ENCODE data around the gene DRAM2. TPM values are rescaled to one million over a fixed set of nuclear protein-coding genes. Genes with fewer than 3 reads are reported as not detected.

The DRAM2 gene
- total and polyA plus RNA-seq, 4 donors = 23.6 to 78.5 (median 30.8) TPM

- Histone ChIP-seq H3K36me3 (ENCODE audit: control insufficient read depth in 1 of 2, insufficient read depth in 2 of 2, low read length in 1 of 2) (peaks cover 0 to 5% of the 10 kb centered on the region in 2 donors), H3K4me3 (ENCODE audit: low read length in 2 of 2) (no peak overlapping the region), H3K4me1 (ENCODE audit: control insufficient read depth in 1 of 2, insufficient read depth in 2 of 2, low read length in 2 of 2) (peaks cover 0 to 7% of the 10 kb centered on the region in 2 donors), H3K9me3 (ENCODE audit: control insufficient read depth, low read length) (no peaks in the 10 kb centered on the region), H3K27ac (ENCODE audit: low read depth in 1 of 2, low read length in 2 of 2) (no peak overlapping the region), H3K27me3 (ENCODE audit: control insufficient read depth in 1 of 2, insufficient read depth in 2 of 2, low read length in 1 of 2) (no peaks in the 10 kb centered on the region)
- no peak for DNase-seq
- ATAC-seq (ENCODE audit: low FRiP score) = no peak
- intact Hi-C loops (cut with DNase I) = no loop called here
- WGBS, 2 donors = 71 to 75% methylated on average over 2 of the region's 2 CpGs
These were observed 8.5 kb upstream of the DRAM2 start for GRCh38 chr1:111148376-111148881.

- peaks cover 0 to under 1% of the 10 kb centered on the region in 2 donors for H3K36me3 ChIP-seq (ENCODE audit: control insufficient read depth in 1 of 2, insufficient read depth in 2 of 2, low read length in 1 of 2)
- no peaks in the 10 kb centered on the region for H3K27me3 ChIP-seq (ENCODE audit: control insufficient read depth in 1 of 2, insufficient read depth in 2 of 2, low read length in 1 of 2)
- intact Hi-C loops (cut with DNase I) = no loop called here
- WGBS, 2 donors = 45 to 47% methylated on average over 3 of the region's 3 CpGs
- H3K27ac ChIP-seq (ENCODE audit: low read depth in 1 of 2, low read length in 2 of 2) = no peak overlapping the region
- no peak for ATAC-seq (ENCODE audit: low FRiP score)
- H3K4me3 ChIP-seq (ENCODE audit: low read length in 2 of 2) = no peak overlapping the region
- no peak for DNase-seq
- H3K4me1 ChIP-seq (ENCODE audit: control insufficient read depth in 1 of 2, insufficient read depth in 2 of 2, low read length in 2 of 2) = peaks cover 0 to 7% of the 10 kb centered on the region in 2 donors
- no peaks in the 10 kb centered on the region for H3K9me3 ChIP-seq (ENCODE audit: control insufficient read depth, low read length)
These were observed 8.1 kb upstream of the DRAM2 start for GRCh38 chr1:111147948-111148347.

- DNase-seq = no peak
- ATAC-seq (ENCODE audit: low FRiP score) = no peak
- no peaks in the 10 kb centered on the region for H3K27me3 ChIP-seq (ENCODE audit: control insufficient read depth in 1 of 2, insufficient read depth in 2 of 2, low read length in 1 of 2)
- no peaks in the 10 kb centered on the region for H3K9me3 ChIP-seq (ENCODE audit: control insufficient read depth, low read length)
- intact Hi-C loops (cut with DNase I) = no loop called here
- H3K36me3 ChIP-seq (ENCODE audit: control insufficient read depth in 1 of 2, insufficient read depth in 2 of 2, low read length in 1 of 2) = no peaks in the 10 kb centered on the region
- no peak overlapping the region for H3K4me3 ChIP-seq (ENCODE audit: low read length in 2 of 2)
- peaks cover 0 to 9% of the 10 kb centered on the region in 2 donors for H3K4me1 ChIP-seq (ENCODE audit: control insufficient read depth in 1 of 2, insufficient read depth in 2 of 2, low read length in 2 of 2)
- H3K27ac ChIP-seq (ENCODE audit: low read depth in 1 of 2, low read length in 2 of 2) = no peak overlapping the region
These were observed 6.3 kb upstream of the DRAM2 start for GRCh38 chr1:111145963-111146768.

DNA sequence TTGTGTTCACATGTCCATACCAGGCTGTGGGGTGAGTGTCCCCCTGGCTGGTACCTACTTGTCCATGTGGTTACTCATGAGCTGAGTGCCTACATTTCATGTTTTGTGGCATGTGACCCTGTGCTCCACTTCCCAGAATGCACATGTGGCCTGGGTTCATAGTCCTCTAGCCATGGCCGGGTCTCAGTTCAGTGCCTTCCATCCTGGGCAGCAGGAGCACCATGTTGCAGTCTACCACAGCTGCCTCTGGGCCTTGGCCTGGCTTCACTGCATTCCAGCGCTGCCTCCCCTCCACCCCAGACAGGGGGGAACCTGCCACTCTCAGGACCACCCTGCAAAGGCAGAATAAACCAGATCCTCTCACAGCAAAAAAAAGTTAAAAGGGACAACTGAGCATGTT lies 5.6 kb upstream of the DRAM2 start:
- H3K4me1 ChIP-seq (ENCODE audit: control insufficient read depth in 1 of 2, insufficient read depth in 2 of 2, low read length in 2 of 2) = peaks cover 0 to 9% of the 10 kb centered on the region in 2 donors
- H3K36me3 ChIP-seq (ENCODE audit: control insufficient read depth in 1 of 2, insufficient read depth in 2 of 2, low read length in 1 of 2) = no peaks in the 10 kb centered on the region
- no peak overlapping the region for H3K4me3 ChIP-seq (ENCODE audit: low read length in 2 of 2)
- no peaks in the 10 kb centered on the region for H3K9me3 ChIP-seq (ENCODE audit: control insufficient read depth, low read length)
- WGBS, 2 donors = 93 to 96% methylated on average over 2 of the region's 2 CpGs
- ATAC-seq (ENCODE audit: low FRiP score) (no peak), DNase-seq (no peak)
- intact Hi-C loops (cut with DNase I) = no loop called here
- H3K27ac ChIP-seq (ENCODE audit: low read depth in 1 of 2, low read length in 2 of 2) = no peak overlapping the region
- H3K27me3 ChIP-seq (ENCODE audit: control insufficient read depth in 1 of 2, insufficient read depth in 2 of 2, low read length in 1 of 2) = no peaks in the 10 kb centered on the region

- WGBS, 2 donors = 78 to 82% methylated on average over 5 of the region's 5 CpGs
- ATAC-seq (ENCODE audit: low FRiP score) (no peak), DNase-seq (no peak)
- no peaks in the 10 kb centered on the region for H3K27me3 ChIP-seq (ENCODE audit: control insufficient read depth in 1 of 2, insufficient read depth in 2 of 2, low read length in 1 of 2)
- intact Hi-C loops (cut with DNase I) = no loop called here
- no peaks in the 10 kb centered on the region for H3K36me3 ChIP-seq (ENCODE audit: control insufficient read depth in 1 of 2, insufficient read depth in 2 of 2, low read length in 1 of 2)
- no peaks in the 10 kb centered on the region for H3K9me3 ChIP-seq (ENCODE audit: control insufficient read depth, low read length)
- H3K27ac ChIP-seq (ENCODE audit: low read depth in 1 of 2, low read length in 2 of 2) = no peak overlapping the region
- peaks cover 0 to 2% of the 10 kb centered on the region in 2 donors for H3K4me1 ChIP-seq (ENCODE audit: control insufficient read depth in 1 of 2, insufficient read depth in 2 of 2, low read length in 2 of 2)
- H3K4me3 ChIP-seq (ENCODE audit: low read length in 2 of 2) = no peak overlapping the region
These were observed 2.6 kb upstream of the DRAM2 start for GRCh38 chr1:111142356-111142975.

GRCh38 chr1:111141245-111142220 lies 1.6 kb upstream of the DRAM2 start:
- peak overlapping the region in 1 of 2 donors; percentile 92 for H3K4me3 ChIP-seq (ENCODE audit: low read length in 2 of 2)
- H3K9me3 ChIP-seq (ENCODE audit: control insufficient read depth, low read length) = no peaks in the 10 kb centered on the region
- peaks cover 0 to 2% of the 10 kb centered on the region in 2 donors for H3K4me1 ChIP-seq (ENCODE audit: control insufficient read depth in 1 of 2, insufficient read depth in 2 of 2, low read length in 2 of 2)
- H3K36me3 ChIP-seq (ENCODE audit: control insufficient read depth in 1 of 2, insufficient read depth in 2 of 2, low read length in 1 of 2) = no peaks in the 10 kb centered on the region
- H3K27me3 ChIP-seq (ENCODE audit: control insufficient read depth in 1 of 2, insufficient read depth in 2 of 2, low read length in 1 of 2) = no peaks in the 10 kb centered on the region
- ATAC-seq (ENCODE audit: low FRiP score) (no peak), DNase-seq (no peak)
- intact Hi-C loops (cut with DNase I) = no loop called here
- H3K27ac ChIP-seq (ENCODE audit: low read depth in 1 of 2, low read length in 2 of 2) = no peak overlapping the region
- WGBS, 2 donors = 32 to 41% methylated on average over 5 of the region's 5 CpGs

- intact Hi-C loops (cut with DNase I) = no loop called here
- Histone ChIP-seq H3K36me3 (ENCODE audit: control insufficient read depth in 1 of 2, insufficient read depth in 2 of 2, low read length in 1 of 2) (no peaks in the 10 kb centered on the region), H3K27me3 (ENCODE audit: control insufficient read depth in 1 of 2, insufficient read depth in 2 of 2, low read length in 1 of 2) (no peaks in the 10 kb centered on the region), H3K4me3 (ENCODE audit: low read length in 2 of 2) (peak overlapping the region; percentile 79 to 92), H3K27ac (ENCODE audit: low read depth in 1 of 2, low read length in 2 of 2) (peak overlapping the region in 1 of 2 donors; percentile 76), H3K9me3 (ENCODE audit: control insufficient read depth, low read length) (no peaks in the 10 kb centered on the region), H3K4me1 (ENCODE audit: control insufficient read depth in 1 of 2, insufficient read depth in 2 of 2, low read length in 2 of 2) (peaks cover 0 to 2% of the 10 kb centered on the region in 2 donors)
- no peak for ATAC-seq (ENCODE audit: low FRiP score)
- DNase-seq = no peak
- WGBS, 2 donors = 0% methylated on average over 9 of the region's 9 CpGs
These were observed 731 bp upstream of the DRAM2 start for GRCh38 chr1:111140680-111140967.

DNA sequence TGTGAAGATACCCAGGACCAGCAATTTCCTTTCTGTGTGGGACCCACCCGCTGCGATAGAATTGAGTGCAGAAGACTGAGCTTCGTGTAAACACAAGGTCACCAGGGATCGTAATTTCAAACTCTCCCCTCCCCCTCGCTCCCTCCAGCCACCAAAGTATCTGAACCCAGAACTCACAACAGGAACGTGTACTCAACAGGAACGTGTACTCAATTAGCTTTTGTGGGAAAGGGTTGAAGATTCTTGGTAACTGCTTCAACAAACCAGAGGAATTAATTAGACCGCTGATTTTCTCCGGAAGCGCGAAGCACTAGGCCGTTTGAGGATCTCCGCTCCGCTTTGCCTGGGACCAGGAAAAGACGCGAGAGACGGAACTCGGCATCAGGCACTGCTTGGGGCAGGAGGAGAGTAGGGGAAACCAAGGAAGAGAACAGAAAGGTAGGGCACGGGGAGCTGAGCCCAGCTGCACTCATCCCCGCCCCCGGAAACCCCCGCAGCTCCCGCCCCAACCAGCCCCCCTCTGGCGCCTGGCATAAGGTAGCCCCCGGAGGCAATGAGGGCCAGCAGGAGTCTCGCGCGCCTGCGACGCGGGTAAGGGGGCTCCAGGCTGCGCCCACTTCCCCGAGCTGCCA lies 453 bp downstream of the DRAM2 start:
- WGBS, 2 donors = 1% methylated on average over 29 to 33 of the region's 33 CpGs
- intact Hi-C loops (cut with DNase I) = no loop called here
- peak; percentile 85 for ATAC-seq (ENCODE audit: low FRiP score)
- no peaks in the 10 kb centered on the region for H3K27me3 ChIP-seq (ENCODE audit: control insufficient read depth in 1 of 2, insufficient read depth in 2 of 2, low read length in 1 of 2)
- peak in 1 of 2 donors; percentile 54 for DNase-seq
- no peaks in the 10 kb centered on the region for H3K36me3 ChIP-seq (ENCODE audit: control insufficient read depth in 1 of 2, insufficient read depth in 2 of 2, low read length in 1 of 2)
- H3K9me3 ChIP-seq (ENCODE audit: control insufficient read depth, low read length) = no peaks in the 10 kb centered on the region
- peak overlapping the region; percentile 79 to 82 for H3K4me3 ChIP-seq (ENCODE audit: low read length in 2 of 2)
- H3K4me1 ChIP-seq (ENCODE audit: control insufficient read depth in 1 of 2, insufficient read depth in 2 of 2, low read length in 2 of 2) = peaks cover 0 to 2% of the 10 kb centered on the region in 2 donors
- peak overlapping the region in 1 of 2 donors; percentile 79 for H3K27ac ChIP-seq (ENCODE audit: low read depth in 1 of 2, low read length in 2 of 2)
